ENCODE results near the gene LIN9.

Gene LIN9

GRCh38 chr1:226195144-226195543, 113.8 kb downstream of the LIN9 start:
- DNase-seq (ENCODE audit: low spot score): no peak
- Histone ChIP-seq H3K4me3 (no peak overlapping the region), H3K27ac (no peak overlapping the region)
- no peak for TF ChIP-seq CTCF (IDR thresholded peaks at IDR 0.05)

- Histone ChIP-seq H3K4me3 (peak overlapping the region; percentile 99), H3K27ac (no peak overlapping the region)
- DNase-seq (ENCODE audit: low spot score): no peak
- no peak for TF ChIP-seq CTCF (IDR thresholded peaks at IDR 0.05)
Measured at GRCh38 chr1:226187380-226187779, 121.6 kb downstream of the LIN9 start.

- H3K27ac ChIP-seq: peak overlapping the region; percentile 92 to 99
- DNase-seq (ENCODE audit: low spot score): no peak
- no peak for TF ChIP-seq CTCF (IDR thresholded peaks at IDR 0.05)
Measured at GRCh38 chr1:226187019-226187322, 122.0 kb downstream of the LIN9 start.

GRCh38 chr1:226186124-226187018, 122.6 kb downstream of the LIN9 start, which contains the start of gene ACBD3:
Gene ACBD3, minus strand, starts transcription at chr1:226186741. Its CDS starts 66 bp downstream, at chr1:226186675.
- TF ChIP-seq CTCF (IDR thresholded peaks at IDR 0.05): no peak
- Histone ChIP-seq H3K4me3 (peak within 1 kb of the TSS; percentile 99), H3K27ac (peak within 1 kb of the TSS; percentile 92 to 99)
- DNase-seq (ENCODE audit: low spot score): peak; percentile 91

More at GRCh38 chr1:226187019-226187322, 122.0 kb downstream of the LIN9 start:
- H3K4me3 ChIP-seq: peak overlapping the region; percentile 99

- TF ChIP-seq CTCF (IDR thresholded peaks at IDR 0.05): no peak
- Histone ChIP-seq H3K4me3 (peak overlapping the region; percentile 99), H3K27ac (peak overlapping the region; percentile 92 to 99)
- DNase-seq (ENCODE audit: low spot score): peak; percentile 11
Measured at GRCh38 chr1:226185141-226186036, 123.6 kb downstream of the LIN9 start.

- H3K27ac ChIP-seq: peak overlapping the region in 1 of 2 donors; percentile 65
- peak overlapping the region; percentile 14 for H3K4me3 ChIP-seq
- no peak for TF ChIP-seq CTCF (IDR thresholded peaks at IDR 0.05)
- DNase-seq (ENCODE audit: low spot score): no peak
Measured at GRCh38 chr1:226181996-226182714, 126.8 kb downstream of the LIN9 start.
